GM19043 (cell line): ENCODE data around the gene MYCN.

ENCODE experiments used
- ATAC-seq: cut with Tn5 transposase; IDR thresholded peaks from one replicate; pipeline ENCODE4 v1.9.1; 2021; ENCODE audit warnings: low read depth; ENCODE audit not compliant: unreplicated experiment

Gene MYCN

GRCh38 chr2:15930589-15931318 lies 9.6 kb upstream of the MYCN start:
- no peak for ATAC-seq

- ATAC-seq = no peak
Observed at GRCh38 chr2:15931319-15931890, 8.9 kb upstream of the MYCN start.

GRCh38 chr2:15931950-15932349 lies 8.4 kb upstream of the MYCN start:
- no peak for ATAC-seq

- no peak for ATAC-seq
Observed at GRCh38 chr2:15932394-15933183, 7.8 kb upstream of the MYCN start.

GRCh38 chr2:15933184-15933845 lies 7.0 kb upstream of the MYCN start:
- ATAC-seq = no peak

- ATAC-seq = no peak
Observed at GRCh38 chr2:15934291-15934945, 5.9 kb upstream of the MYCN start.

- ATAC-seq = no peak
Observed at GRCh38 chr2:15935189-15935588, 5.2 kb upstream of the MYCN start.

- ATAC-seq = no peak
Observed at GRCh38 chr2:15935675-15936074, 4.7 kb upstream of the MYCN start.

GRCh38 chr2:15936277-15937104 lies 3.9 kb upstream of the MYCN start:
- no peak for ATAC-seq

GRCh38 chr2:15937105-15937881 lies 3.1 kb upstream of the MYCN start:
- ATAC-seq = no peak

- no peak for ATAC-seq
Observed at GRCh38 chr2:15937882-15938802, 2.2 kb upstream of the MYCN start.

GRCh38 chr2:15938803-15939555 lies 1.4 kb upstream of the MYCN start:
- ATAC-seq = no peak

- ATAC-seq = no peak
Observed at GRCh38 chr2:15939556-15939853, 845 bp upstream of the MYCN start.

GRCh38 chr2:15940661-15941480 lies 521 bp downstream of the MYCN start:
- no peak for ATAC-seq

GRCh38 chr2:15941481-15941850 lies 1.1 kb downstream of the MYCN start:
- ATAC-seq = no peak

- no peak for ATAC-seq
Observed at GRCh38 chr2:15941871-15942710, 1.7 kb downstream of the MYCN start.
